Fibroblast of the aortic adventitia (primary cell): ENCODE data around the gene TTC39B. TPM values are rescaled to one million over a fixed set of nuclear protein-coding genes. Genes with fewer than 3 reads are reported as not detected.

Experiments
- DNase-seq: peaks from one replicate; pipeline ENCODE4 v3.0.0-alpha.2; 2010; ENCODE audit warnings: low read depth
- H3K4me3 ChIP-seq: 2 replicates; pipeline ENCODE4 v1.5.1; 2011; ENCODE audit warnings: low read depth, mild to moderate bottlenecking, control low read depth, low read length, moderate library complexity
- CTCF ChIP-seq: IDR thresholded peaks from 2 replicates; pipeline ENCODE4 v1.5.1; 2011; ENCODE audit warnings: mild to moderate bottlenecking, low read length, control low read depth, inconsistent platforms; ENCODE audit not compliant: insufficient read depth
- total RNA-seq: library from RNA; depleted of rRNA; stranded (reverse); fragments of >200 nt; gene quantifications from 2 replicates; pipeline ENCODE4 v1.2.3, GENCODE V29; 2012; ENCODE audit warnings: low replicate concordance

Gene TTC39B
- total RNA-seq, 1 donor = 22.1 TPM

- DNase-seq = peak; percentile 7
- no peak for TF ChIP-seq CTCF
- no peak overlapping the region for H3K4me3 ChIP-seq
Observed at GRCh38 chr9:15155323-15155722, 151.7 kb downstream of the TTC39B start.

- no peak for DNase-seq
- no peak overlapping the region for H3K4me3 ChIP-seq
Observed at GRCh38 chr9:15154677-15155076, 152.3 kb downstream of the TTC39B start.

GRCh38 chr9:15153961-15154360 lies 153.1 kb downstream of the TTC39B start:
- no peak for TF ChIP-seq CTCF
- DNase-seq = no peak

More at GRCh38 chr9:15154677-15155076, 152.3 kb downstream of the TTC39B start:
- no peak for TF ChIP-seq CTCF

GRCh38 chr9:15150939-15151338 lies 156.1 kb downstream of the TTC39B start:
- no peak for TF ChIP-seq CTCF
- no peak overlapping the region for H3K4me3 ChIP-seq
- no peak for DNase-seq

More at GRCh38 chr9:15153961-15154360, 153.1 kb downstream of the TTC39B start:
- H3K4me3 ChIP-seq = no peak overlapping the region

GRCh38 chr9:15149450-15149849 lies 157.6 kb downstream of the TTC39B start:
- no peak for TF ChIP-seq CTCF
- no peak overlapping the region for H3K4me3 ChIP-seq
- peak; percentile 45 for DNase-seq

GRCh38 chr9:15146268-15146700 lies 160.7 kb downstream of the TTC39B start:
- no peak for DNase-seq
- TF ChIP-seq CTCF = no peak
- no peak overlapping the region for H3K4me3 ChIP-seq

GRCh38 chr9:15144622-15145061 lies 162.4 kb downstream of the TTC39B start:
- DNase-seq = no peak
- H3K4me3 ChIP-seq = no peak overlapping the region
- no peak for TF ChIP-seq CTCF
